ENCODE measurements around the gene MEIOSIN.
"Not testable (repeated sequence)": the region's sequence is repeated elsewhere in the genome, so short reads cannot be mapped to it uniquely, and the experiment has no call there.

The MEIOSIN gene

GRCh38 chr19:45730368-45731288 lies 2.6 kb upstream of the MEIOSIN start, which contains the start of gene FBXO46:
TSS of gene FBXO46 (minus strand) at chr19:45730896. CDS start at chr19:45713495, 17,401 bp downstream.
- H3K4me3 ChIP-seq (ENCODE audit: low read depth, low read length), result peak within 1 kb of the TSS; percentile 94
- TF ChIP-seq CTCF (IDR thresholded peaks at IDR 0.05; ENCODE audit: low read depth, low read length), result 0 out of 2 replicates have a peak, but pooled peaks have one; percentile 13

- H3K4me3 ChIP-seq (ENCODE audit: low read depth, low read length), result no peak overlapping the region
- TF ChIP-seq CTCF (IDR thresholded peaks at IDR 0.05; ENCODE audit: low read depth, low read length), result no peak
Observed at GRCh38 chr19:45739498-45740439, 6.5 kb downstream of the MEIOSIN start.

GRCh38 chr19:45742969-45743368 lies 9.7 kb downstream of the MEIOSIN start:
- TF ChIP-seq CTCF (IDR thresholded peaks at IDR 0.05; ENCODE audit: low read depth, low read length), result no peak

GRCh38 chr19:45745606-45746005 lies 12.4 kb downstream of the MEIOSIN start:
- TF ChIP-seq CTCF (IDR thresholded peaks at IDR 0.05; ENCODE audit: low read depth, low read length), result no peak
- H3K4me3 ChIP-seq (ENCODE audit: low read depth, low read length), result no peak overlapping the region

More at GRCh38 chr19:45742969-45743368, 9.7 kb downstream of the MEIOSIN start:
- H3K4me3 ChIP-seq (ENCODE audit: low read depth, low read length), result no peak overlapping the region

GRCh38 chr19:45746866-45747265 lies 13.6 kb downstream of the MEIOSIN start:
- no peak for TF ChIP-seq CTCF (IDR thresholded peaks at IDR 0.05; ENCODE audit: low read depth, low read length)

GRCh38 chr19:45747513-45747912 lies 14.3 kb downstream of the MEIOSIN start:
- no peak overlapping the region for H3K4me3 ChIP-seq (ENCODE audit: low read depth, low read length)
- no peak for TF ChIP-seq CTCF (IDR thresholded peaks at IDR 0.05; ENCODE audit: low read depth, low read length)

More at GRCh38 chr19:45746866-45747265, 13.6 kb downstream of the MEIOSIN start:
- no peak overlapping the region for H3K4me3 ChIP-seq (ENCODE audit: low read depth, low read length)

GRCh38 chr19:45751483-45751882 lies 18.2 kb downstream of the MEIOSIN start:
- H3K4me3 ChIP-seq (ENCODE audit: low read depth, low read length), result not testable (repeated sequence)

Data from WI38 (cell line).